Tibial nerve (tissue), 4 donors: ENCODE results near the gene ZNF655. TPM values are rescaled to one million over a fixed set of nuclear protein-coding genes. Genes with fewer than 3 reads are reported as not detected.

Source experiments
- DNase-seq, 2 donors: peaks; one replicate each; pipeline ENCODE4 v3.0.0-alpha.2; 2019; ENCODE audit warnings: low spot score in 2 of 2
- H3K27ac ChIP-seq, 4 donors: fragments of 200-600 bp; sonication (generic) in 3 of 4; one replicate each; pipeline ENCODE4 v1.5.1; 2017 to 2019; ENCODE audit warnings: mild to moderate bottlenecking in 1 of 4
- H3K27me3 ChIP-seq, 2 donors: fragments of 200-600 bp; sonication (generic) in 1 of 2; one replicate each; pipeline versions ENCODE4 v1.5.1 to v1.6.0; 2017 to 2019
- H3K36me3 ChIP-seq, 3 donors: fragments of 200-600 bp; sonication (generic); one replicate each; pipeline ENCODE4 v1.5.1; 2018 to 2019
- H3K4me1 ChIP-seq, 4 donors: fragments of 200-600 bp; sonication (generic) in 3 of 4; one replicate each; pipeline ENCODE4 v1.5.1; 2017 to 2019
- H3K4me3 ChIP-seq, 4 donors: fragments of 200-600 bp; sonication (generic) in 3 of 4; one replicate each; pipeline ENCODE4 v1.5.1; 2017 to 2019; ENCODE audit warnings: mild to moderate bottlenecking in 1 of 4, moderate library complexity in 1 of 4
- H3K9me3 ChIP-seq, 4 donors: fragments of 200-600 bp; sonication (generic) in 3 of 4; one replicate each; pipeline ENCODE4 v1.5.1; 2017 to 2019
- EP300 ChIP-seq, 2 donors: sonication (generic); formaldehyde crosslinking; IDR thresholded peaks; one replicate each; pipeline ENCODE4 v1.6.1; 2017; ENCODE audit warnings: antibody characterized with exemption in 2 of 2, mild to moderate bottlenecking in 1 of 2
- POLR2A ChIP-seq, 2 donors: fragments of 450-650 bp; IDR thresholded peaks; one replicate each; pipeline ENCODE4 v1.6.1; 2017; ENCODE audit warnings: antibody characterized with exemption in 2 of 2, mild to moderate bottlenecking in 2 of 2, moderate library complexity in 2 of 2
- WGBS, 2 donors: methylation state at CpG; one replicate each; pipeline ENCODE4 v1.1.5; 2018; 5-methylcytosine and 5-hydroxymethylcytosine counted together
- total RNA-seq, 4 donors: library from RNA; depleted of rRNA; stranded (reverse); fragments of >200 nt; gene quantifications; one replicate each; pipeline ENCODE4 v1.1.0, GENCODE V29; 2016
- TF ChIP-seq, protein P1 (sequence below), 5 experiments: fragments of 200-600 bp in 3 of 5; fragments of 450-650 bp in 2 of 5; sonication (generic) in 3 of 5; IDR thresholded peaks; one replicate each; pipeline ENCODE4 v1.5.1; 2016 to 2019; ENCODE audit warnings: antibody characterized with exemption in 5 of 5, mild to moderate bottlenecking in 3 of 5, moderate library complexity in 2 of 5

The ZNF655 gene
- total RNA-seq, 4 donors from 2014 or later, result 90.8 to 140 (median 104) TPM

DNA sequence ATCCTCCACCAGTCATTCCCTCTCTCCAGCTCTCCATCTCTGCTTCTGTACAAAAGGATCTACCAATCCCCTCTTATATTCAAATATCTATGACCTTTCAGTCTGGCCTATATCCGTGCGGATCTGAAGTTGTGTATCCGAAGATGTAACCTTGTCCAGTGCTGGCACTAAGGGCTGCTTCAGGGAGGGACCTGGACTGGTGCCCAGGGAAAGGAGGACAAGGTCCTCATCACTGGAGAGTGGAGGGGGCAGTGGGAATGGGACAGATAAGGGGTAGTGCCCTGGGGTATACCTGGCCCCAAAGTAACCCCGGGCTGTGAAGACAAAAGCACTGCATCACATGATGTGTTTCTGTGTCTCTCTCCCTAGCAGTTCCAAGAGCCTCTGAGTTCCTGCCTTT lies 41.4 kb downstream of the ZNF655 start:
- H3K4me3 ChIP-seq, result no peak overlapping the region
- no peaks in the 10 kb centered on the region for H3K4me1 ChIP-seq
- peaks cover 0 to 8% (median 0%) of the 10 kb centered on the region in 3 donors for H3K36me3 ChIP-seq
- no peak for DNase-seq
- TF ChIP-seq POLR2A (IDR thresholded peaks at IDR 0.05), result no peak
- TF ChIP-seq, protein P1, sequence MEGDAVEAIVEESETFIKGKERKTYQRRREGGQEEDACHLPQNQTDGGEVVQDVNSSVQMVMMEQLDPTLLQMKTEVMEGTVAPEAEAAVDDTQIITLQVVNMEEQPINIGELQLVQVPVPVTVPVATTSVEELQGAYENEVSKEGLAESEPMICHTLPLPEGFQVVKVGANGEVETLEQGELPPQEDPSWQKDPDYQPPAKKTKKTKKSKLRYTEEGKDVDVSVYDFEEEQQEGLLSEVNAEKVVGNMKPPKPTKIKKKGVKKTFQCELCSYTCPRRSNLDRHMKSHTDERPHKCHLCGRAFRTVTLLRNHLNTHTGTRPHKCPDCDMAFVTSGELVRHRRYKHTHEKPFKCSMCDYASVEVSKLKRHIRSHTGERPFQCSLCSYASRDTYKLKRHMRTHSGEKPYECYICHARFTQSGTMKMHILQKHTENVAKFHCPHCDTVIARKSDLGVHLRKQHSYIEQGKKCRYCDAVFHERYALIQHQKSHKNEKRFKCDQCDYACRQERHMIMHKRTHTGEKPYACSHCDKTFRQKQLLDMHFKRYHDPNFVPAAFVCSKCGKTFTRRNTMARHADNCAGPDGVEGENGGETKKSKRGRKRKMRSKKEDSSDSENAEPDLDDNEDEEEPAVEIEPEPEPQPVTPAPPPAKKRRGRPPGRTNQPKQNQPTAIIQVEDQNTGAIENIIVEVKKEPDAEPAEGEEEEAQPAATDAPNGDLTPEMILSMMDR (IDR thresholded peaks at IDR 0.05), result no peak
- WGBS, 2 donors, result 72 to 75% methylated on average over 4 of the region's 4 CpGs
- no peaks in the 10 kb centered on the region for H3K9me3 ChIP-seq
- no peaks in the 10 kb centered on the region for H3K27me3 ChIP-seq
- H3K27ac ChIP-seq, result no peak overlapping the region

DNA sequence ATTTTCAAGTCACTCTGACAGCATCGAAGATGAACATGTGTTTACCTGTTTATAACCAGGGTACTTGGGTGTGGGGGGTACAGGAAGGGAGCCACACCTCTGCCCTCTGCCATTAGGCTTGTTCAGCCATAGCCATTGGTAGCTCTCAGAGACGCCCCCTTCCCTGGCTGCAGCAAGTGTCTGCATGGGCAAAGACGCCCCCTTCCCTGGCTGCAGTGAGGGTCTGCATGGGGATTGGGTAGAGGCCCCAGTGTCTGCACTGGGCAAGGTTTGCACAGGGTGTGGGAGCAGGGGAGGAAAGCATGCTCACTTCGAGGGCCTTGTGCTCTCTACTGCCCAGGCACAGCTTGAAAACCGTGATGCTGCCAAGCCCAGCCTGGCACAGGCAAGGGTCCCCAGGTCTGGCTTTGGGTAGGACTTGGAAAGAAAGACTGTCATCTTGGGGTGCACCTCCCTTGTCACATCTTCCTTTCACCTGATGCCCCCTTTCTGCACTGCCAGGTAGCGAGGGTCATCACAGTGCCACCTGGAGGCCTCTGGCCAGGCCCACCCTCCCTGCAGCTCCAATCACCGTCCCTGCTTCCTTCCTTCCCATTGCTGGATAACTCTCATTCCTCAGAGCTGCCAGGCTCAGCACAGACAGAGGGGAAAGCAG lies 43.3 kb downstream of the ZNF655 start:
- no peak overlapping the region for H3K27ac ChIP-seq
- DNase-seq, result no peak
- no peaks in the 10 kb centered on the region for H3K4me1 ChIP-seq
- H3K36me3 ChIP-seq, result peaks cover 0 to 8% (median 0%) of the 10 kb centered on the region in 3 donors
- no peaks in the 10 kb centered on the region for H3K27me3 ChIP-seq
- no peak overlapping the region for H3K4me3 ChIP-seq
- H3K9me3 ChIP-seq, result no peaks in the 10 kb centered on the region
- WGBS, 2 donors, result 55 to 69% methylated on average over 7 of the region's 7 CpGs
- no peak for TF ChIP-seq EP300 (IDR thresholded peaks at IDR 0.05)
- TF ChIP-seq, protein P1 (IDR thresholded peaks at IDR 0.05), result no peak
- TF ChIP-seq POLR2A (IDR thresholded peaks at IDR 0.05), result no peak

DNA sequence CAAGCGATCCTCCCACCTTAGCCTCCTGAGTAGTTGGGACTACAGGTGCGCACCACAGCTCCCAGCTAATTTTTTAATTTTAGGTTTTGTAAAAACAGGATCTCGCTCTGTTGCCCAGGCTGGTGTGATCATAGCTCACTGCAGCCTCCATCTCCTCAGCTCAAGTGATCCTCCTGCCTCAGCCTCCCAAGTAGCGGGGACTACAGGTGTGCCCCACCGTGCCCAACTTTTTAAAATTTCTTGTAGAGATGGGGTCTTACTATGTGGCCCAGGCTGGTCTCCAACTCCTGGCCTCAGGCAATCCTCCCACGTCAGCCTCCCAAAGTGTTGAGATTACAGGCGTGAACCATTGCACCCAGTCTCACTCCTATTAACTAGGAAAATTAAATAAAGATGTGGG lies 47.1 kb downstream of the ZNF655 start:
- WGBS, 2 donors, result 92 to 94% methylated on average over 7 of the region's 7 CpGs
- H3K4me1 ChIP-seq, result no peaks in the 10 kb centered on the region
- no peak for DNase-seq
- H3K9me3 ChIP-seq, result no peaks in the 10 kb centered on the region
- no peaks in the 10 kb centered on the region for H3K27me3 ChIP-seq
- no peak overlapping the region for H3K4me3 ChIP-seq
- no peaks in the 10 kb centered on the region for H3K36me3 ChIP-seq
- no peak for TF ChIP-seq EP300 (IDR thresholded peaks at IDR 0.05)
- TF ChIP-seq, protein P1 (IDR thresholded peaks at IDR 0.05), result no peak
- no peak overlapping the region for H3K27ac ChIP-seq

DNA sequence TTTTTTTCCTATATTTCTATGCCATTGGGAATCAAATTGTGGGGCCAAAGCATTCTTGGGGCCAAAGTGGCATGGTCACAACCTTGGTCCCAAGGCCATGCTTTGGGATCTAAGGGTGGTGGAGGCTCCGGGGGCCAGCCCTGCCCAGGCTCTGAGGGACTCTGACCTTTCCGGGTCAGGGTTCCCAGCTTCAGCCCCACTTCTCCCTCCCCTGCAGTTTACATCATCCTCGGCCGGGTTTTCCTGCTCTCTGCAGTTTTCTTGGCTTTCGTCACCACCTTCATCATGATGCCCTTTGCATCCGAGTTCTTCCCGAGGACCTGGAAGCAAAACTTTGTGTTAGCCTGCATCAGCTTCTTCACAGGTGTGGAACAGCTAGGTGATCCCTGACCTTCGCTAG lies 48.1 kb downstream of the ZNF655 start:
- H3K4me1 ChIP-seq, result no peaks in the 10 kb centered on the region
- no peak for DNase-seq
- no peak for TF ChIP-seq EP300 (IDR thresholded peaks at IDR 0.05)
- no peaks in the 10 kb centered on the region for H3K27me3 ChIP-seq
- peaks cover 0 to 5% (median 0%) of the 10 kb centered on the region in 3 donors for H3K36me3 ChIP-seq
- no peak overlapping the region for H3K27ac ChIP-seq
- no peak overlapping the region for H3K4me3 ChIP-seq
- WGBS, 2 donors, result 67 to 68% methylated on average over 8 of the region's 8 CpGs
- no peaks in the 10 kb centered on the region for H3K9me3 ChIP-seq

DNA sequence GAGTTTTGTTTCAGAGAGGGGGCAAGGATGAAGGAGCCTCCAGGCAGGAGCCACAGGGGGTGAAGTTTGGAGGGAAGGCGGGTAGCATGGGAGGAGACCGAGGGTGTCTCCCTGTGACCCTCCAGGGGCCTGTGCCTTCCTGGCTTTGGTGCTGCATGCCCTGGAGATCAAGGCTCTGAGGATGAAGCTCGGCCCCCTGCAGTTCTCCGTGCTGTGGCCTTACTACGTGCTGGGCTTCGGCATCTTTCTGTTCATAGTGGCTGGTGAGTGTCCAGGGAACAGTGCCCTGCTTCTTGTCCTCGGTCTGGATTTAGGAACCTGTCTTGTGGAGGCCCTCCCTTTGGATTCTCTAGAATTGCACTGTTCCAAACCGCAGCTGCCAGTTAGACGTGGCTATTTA lies 49.1 kb downstream of the ZNF655 start:
- no peak for DNase-seq
- TF ChIP-seq, protein P1 (IDR thresholded peaks at IDR 0.05), result no peak
- TF ChIP-seq POLR2A (IDR thresholded peaks at IDR 0.05), result no peak
- TF ChIP-seq EP300 (IDR thresholded peaks at IDR 0.05), result no peak
- Histone ChIP-seq H3K9me3 (no peaks in the 10 kb centered on the region), H3K4me3 (no peak overlapping the region), H3K36me3 (peaks cover 0 to 10% (median 0%) of the 10 kb centered on the region in 3 donors), H3K27ac (no peak overlapping the region), H3K4me1 (no peaks in the 10 kb centered on the region), H3K27me3 (no peaks in the 10 kb centered on the region)
- WGBS, 2 donors, result 74 to 76% methylated on average over 9 of the region's 9 CpGs
